G401.6 (cell line): ENCODE measurements around the gene KCNA3.
"Not testable (repeated sequence)": the region's sequence is repeated elsewhere in the genome, so short reads cannot be mapped to it uniquely, and the experiment has no call there.

Experiments
- FAIRE-seq: peaks from 2 replicates; lab custom pipeline; 2012; peaks lifted over from hg19 to GRCh38; lab: Jason Lieb, UNC

Gene KCNA3

DNA sequence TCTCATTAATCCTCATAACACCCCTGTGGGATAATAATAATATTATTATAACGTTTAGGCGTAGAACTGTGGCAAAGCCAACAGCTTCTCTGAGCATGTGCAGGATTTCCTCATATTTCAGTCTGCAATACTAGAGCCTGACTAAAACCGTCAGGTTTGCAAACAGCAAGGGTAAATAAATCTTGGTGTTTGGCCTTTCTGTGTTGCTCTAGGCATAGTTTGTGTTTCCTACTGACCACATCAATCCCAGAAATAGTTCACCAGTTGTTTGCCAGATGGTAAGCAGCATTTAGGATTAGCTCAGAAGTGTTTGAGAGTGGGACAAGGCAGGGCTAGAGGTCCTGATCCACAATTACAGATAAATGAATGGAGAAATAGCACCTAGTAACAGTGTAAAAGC lies 2.8 kb upstream of the KCNA3 start:
- no peak for FAIRE-seq

- FAIRE-seq: no peak
These were observed 2.2 kb upstream of the KCNA3 start for GRCh38 chr1:110676970-110677369.

DNA sequence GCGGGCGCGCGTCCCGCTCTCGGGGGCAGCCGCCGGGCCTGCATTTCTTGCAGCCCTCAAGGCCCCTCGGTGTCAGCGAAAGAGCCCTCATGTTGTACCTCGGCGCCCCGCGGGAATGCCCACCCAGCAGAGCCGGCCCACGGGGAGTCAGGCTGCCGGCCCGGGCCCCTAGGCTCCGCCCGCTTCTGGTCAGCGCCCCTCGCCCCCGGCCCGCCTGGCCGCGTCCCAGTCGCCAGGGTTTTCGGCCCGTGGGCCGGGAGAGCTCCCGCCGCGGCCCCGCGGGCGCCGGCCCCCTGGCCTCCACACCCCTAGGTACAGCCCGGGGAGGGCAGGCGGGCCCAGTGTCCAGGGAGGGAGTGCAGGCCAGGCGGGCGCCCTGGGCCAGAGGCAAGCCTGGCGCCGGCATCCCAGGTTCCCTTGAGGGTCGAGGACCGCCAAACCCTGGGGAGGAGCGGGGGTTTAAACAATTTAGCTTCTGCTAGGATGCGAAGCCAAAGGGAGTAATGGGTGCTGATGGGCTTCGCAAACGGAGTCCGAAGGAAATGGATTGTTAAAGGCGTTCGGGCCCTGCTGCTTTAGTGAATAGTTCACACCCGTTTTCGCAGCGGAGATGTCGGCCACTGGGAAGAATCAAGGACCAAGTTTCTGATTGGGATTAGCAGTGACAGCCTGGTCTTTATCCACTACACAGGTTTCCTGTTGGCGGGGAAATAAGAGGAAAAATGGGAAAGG lies 486 bp upstream of the KCNA3 start:
- no peak for FAIRE-seq

DNA sequence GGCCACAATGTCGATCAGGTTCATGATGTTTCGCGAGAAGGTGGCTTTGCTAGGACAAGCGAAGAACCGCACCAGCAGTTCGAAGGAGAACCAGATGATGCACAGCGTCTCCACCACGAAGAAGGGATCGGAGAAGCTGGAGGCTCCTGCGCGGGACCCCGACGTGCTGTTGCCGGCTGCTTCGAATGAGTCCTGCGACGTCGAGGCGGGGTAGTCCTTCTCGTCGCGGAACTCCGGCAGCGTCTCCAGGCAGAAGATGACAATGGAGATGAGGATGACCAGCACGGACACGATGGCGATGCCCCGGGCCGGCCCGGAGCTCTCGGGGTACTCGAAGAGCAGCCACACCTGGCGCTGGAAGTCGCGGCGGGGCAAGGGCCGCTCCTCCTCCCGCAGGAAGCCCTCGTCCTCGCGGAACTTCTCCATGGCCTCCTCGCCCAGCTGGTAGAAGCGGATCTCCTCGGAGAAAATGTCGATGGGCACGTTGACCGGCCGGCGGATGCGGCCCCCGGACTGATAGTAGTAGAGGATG lies 869 bp downstream of the KCNA3 start:
- FAIRE-seq: no peak

GRCh38 chr1:110673197-110673701 lies 1.5 kb downstream of the KCNA3 start:
- FAIRE-seq: no peak

- no peak for FAIRE-seq
These were observed 2.0 kb downstream of the KCNA3 start for GRCh38 chr1:110672753-110673108.

- FAIRE-seq: no peak
These were observed 2.6 kb downstream of the KCNA3 start for GRCh38 chr1:110672001-110672752.

DNA sequence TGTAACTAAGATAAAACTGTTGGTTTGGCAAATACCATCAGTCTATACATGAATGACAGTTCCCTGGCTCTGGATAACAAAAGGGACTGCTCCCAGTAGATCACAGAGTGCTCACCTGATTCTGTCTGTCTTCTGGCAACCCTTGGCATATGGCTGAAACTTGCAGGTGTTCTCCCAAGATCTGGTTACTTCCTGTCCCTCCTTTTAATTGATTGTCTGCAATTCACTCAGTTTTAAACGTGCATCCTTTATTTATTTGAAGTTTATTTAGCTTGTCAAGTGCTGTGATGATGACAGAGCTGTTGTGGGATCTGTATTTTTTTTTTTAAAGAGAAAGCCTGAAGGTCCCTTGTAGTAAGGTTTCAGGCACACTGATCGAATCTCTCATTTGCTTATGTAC lies 3.4 kb downstream of the KCNA3 start:
- no peak for FAIRE-seq

DNA sequence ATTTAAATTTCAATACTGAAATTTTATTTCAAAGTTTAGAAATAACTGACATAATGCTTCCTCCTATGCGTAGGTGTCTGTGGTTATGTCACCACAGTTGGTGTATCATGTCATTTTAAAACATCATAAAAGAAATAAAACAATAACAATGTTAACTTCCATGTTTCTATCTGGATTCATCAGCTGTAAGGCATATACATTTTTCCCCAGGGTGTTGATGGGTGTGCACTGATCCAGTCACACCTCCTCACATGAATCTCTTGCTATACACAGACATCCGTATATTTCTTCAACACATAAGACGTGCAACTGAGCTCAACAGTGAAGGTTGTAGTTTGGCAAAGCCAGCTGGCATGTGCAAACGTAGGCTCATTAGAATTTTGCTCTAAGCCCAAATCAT lies 6.2 kb downstream of the KCNA3 start:
- FAIRE-seq: no peak

- no peak for FAIRE-seq
These were observed 7.0 kb downstream of the KCNA3 start for GRCh38 chr1:110667776-110668175.

DNA sequence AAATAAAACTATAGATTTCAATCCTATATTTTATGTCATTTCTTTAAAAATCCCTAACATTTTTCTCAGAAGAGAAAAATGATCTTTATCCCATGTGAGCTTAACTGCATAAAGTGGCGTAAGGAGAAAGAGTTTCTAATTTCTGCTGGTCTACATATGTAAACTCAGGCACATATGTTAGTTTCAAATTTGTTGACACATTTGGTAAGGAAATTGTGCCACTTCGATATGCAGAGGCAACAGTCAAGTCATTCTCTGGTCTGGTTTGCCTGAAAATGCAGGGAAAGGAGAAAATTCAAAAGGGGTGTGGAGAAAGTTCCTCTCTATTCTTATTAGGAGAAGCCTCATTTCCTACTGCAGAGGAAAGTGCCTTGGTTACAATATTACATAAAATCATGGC lies 11.5 kb downstream of the KCNA3 start:
- FAIRE-seq: no peak

DNA sequence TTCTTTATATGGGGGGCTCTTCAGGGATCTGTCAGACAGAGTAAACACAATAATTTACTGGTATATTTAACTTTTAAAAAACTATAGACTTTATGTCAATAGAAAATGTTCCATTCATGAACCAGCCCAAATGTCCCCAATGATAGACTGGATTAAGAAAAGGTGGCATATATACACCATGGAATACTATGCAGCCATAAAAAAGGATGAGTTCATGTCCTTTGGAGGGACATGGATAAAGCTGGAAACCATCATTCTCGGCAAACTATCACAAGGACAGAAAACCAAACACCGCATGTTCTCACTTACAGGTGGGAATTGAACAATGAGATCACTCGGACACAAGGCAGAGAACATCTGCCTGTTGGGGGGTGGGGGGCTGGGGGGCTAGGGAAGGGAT lies 15.2 kb downstream of the KCNA3 start:
- FAIRE-seq: not testable (repeated sequence)

- FAIRE-seq: no peak
These were observed 17.4 kb downstream of the KCNA3 start for GRCh38 chr1:110657351-110657750.

DNA sequence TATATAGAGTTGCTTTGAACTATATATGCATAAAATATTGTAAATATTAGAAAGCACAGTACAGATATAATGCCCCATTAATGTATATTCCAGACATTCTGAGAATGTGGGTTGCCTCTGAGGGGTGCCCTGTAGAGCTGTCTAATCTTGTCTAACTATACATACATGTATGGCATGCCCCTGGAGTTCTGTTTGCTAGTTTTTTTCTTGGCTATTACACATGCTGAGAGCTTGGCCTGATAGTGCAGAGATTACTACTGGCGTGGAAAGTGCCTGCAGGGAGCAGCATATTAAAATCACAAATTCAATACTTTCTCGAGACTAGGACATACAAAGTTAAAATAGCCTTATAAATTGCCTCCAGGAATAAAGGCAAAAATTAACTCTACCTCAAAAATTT lies 24.1 kb downstream of the KCNA3 start:
- FAIRE-seq: no peak

DNA sequence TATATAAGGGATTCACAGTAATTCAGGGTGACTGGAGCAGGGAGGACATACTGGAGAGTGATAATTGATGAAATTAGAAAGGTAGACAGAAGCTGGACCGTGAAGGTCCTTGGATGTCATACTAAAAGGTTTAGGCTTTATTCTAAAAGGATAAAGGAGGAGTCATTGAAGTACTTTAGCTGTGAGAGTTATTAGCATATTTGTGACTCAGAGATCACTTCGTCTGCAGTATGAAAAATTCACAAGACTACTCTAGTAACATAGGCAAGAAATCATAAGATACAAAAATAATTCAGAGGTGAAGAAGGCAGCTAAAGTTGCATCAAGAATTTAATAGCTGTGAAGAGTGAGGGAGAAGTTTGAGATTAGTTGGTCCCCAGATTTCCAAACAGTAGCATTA lies 26.3 kb downstream of the KCNA3 start:
- FAIRE-seq: no peak

GRCh38 chr1:110647254-110647891 lies 27.4 kb downstream of the KCNA3 start:
- no peak for FAIRE-seq

DNA sequence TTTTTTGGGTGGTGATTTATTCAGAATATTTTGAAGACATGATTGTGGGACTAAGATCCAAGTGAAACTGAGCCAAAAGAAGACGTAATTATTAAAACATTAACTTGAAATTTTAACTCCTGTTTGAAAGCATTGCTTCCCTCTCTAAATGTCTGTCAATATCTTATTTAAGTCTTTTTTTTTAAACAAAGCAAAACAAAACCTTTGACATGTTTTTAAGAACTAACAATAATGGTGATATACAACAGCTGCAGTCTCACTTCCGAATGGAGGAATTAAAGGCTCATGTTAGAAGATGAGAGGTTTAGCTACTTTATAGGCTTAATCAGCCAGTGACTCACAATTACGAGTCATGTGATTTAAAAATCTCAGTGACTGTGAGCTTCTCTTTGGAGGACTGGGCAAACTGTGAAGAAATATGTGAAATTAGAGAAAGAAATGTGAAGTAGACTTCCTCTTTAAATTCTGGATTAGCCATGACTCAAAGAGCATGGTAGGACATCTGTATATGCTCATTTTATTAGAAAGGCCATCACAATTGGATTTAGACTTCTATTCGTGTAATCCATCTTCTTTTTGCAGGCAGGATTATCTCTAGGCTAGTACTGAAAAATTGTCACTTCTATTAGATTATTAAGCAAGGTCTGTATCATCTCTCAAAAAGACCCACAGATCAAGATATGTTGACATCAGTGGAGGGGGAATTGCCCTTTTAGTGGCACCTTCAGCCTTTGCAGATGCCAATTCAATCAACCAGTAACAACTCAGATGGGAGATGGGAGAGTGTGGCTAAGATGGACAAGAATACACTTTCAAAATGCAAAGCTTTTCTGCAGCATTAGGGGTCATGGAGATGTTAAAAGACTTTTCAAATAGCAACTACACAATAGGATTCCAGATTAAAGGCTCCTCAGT lies 28.7 kb downstream of the KCNA3 start:
- FAIRE-seq: no peak

DNA sequence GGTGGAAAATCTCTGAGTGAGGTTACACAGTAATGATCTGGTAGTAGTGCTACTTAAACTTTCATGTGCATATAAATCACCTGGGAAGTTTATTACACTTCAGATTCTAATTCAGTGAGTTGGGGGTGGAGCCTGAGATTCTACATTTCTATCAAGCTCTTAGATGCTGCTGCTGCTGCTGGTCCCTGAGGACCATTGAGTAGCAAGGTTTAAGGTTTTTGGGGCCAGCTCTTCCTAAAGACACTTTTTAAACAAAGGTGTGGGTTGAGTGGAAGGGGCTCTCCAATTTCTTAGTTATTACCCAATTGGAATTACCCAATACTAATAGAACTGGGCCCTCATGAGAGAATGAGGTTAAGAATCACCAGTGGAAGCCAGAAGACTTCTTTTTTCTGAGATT lies 29.5 kb downstream of the KCNA3 start:
- no peak for FAIRE-seq

- FAIRE-seq: no peak
These were observed 30.8 kb downstream of the KCNA3 start for GRCh38 chr1:110643879-110644472.

DNA sequence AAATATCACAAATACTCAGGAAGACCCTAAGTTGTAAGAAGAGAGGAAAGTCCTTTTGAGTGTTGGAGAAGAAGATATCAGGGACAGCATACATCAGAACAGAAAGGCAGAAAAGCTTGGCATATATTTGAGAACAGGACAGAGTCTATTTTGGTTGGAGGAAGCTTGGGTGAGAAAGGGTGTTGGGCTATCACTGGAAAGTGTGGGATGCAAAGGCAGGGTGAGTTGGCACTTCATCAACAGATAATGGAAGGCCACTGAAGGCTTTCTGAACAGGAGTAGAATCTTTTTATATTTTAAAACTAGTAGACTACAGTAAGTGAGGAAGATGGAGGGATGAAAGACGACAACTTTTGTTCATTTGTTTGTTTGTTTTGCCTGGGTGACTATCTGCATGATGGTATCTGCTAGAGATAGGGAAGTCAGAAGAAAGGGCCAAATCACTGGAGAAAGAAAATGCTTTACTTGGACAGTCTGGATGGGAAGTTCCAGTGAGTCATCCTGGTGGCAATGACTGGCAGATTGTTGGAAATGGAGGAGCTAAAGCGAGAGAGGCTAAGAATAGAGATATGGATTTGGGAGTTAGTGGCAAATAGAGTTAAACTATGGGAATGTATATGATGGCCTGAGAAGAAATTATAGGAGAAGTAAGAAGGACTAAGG lies 34.9 kb downstream of the KCNA3 start:
- no peak for FAIRE-seq

- FAIRE-seq: no peak
These were observed 36.2 kb downstream of the KCNA3 start for GRCh38 chr1:110638556-110638955.
